Renal cortical epithelial cell (primary cell): ENCODE measurements around the gene SCNN1B. TPM values are rescaled to one million over a fixed set of nuclear protein-coding genes. Genes with fewer than 3 reads are reported as not detected.
"Not testable (repeated sequence)": the region's sequence is repeated elsewhere in the genome, so short reads cannot be mapped to it uniquely, and the experiment has no call there.

Source experiments
- DNase-seq: peaks from one replicate; pipeline ENCODE4 v3.0.0-alpha.2; 2011; ENCODE audit warnings: low read depth
- total RNA-seq: library from RNA; depleted of rRNA; stranded (reverse); fragments of >200 nt; gene quantifications from 2 replicates; pipeline ENCODE4 v1.2.3, GENCODE V29; 2014

SCNN1B gene
- total RNA-seq, 1 donor from 2014 or later, result not detected

- no peak for DNase-seq
These were observed 78.4 kb downstream of the SCNN1B start for GRCh38 chr16:23380501-23380951.

DNA sequence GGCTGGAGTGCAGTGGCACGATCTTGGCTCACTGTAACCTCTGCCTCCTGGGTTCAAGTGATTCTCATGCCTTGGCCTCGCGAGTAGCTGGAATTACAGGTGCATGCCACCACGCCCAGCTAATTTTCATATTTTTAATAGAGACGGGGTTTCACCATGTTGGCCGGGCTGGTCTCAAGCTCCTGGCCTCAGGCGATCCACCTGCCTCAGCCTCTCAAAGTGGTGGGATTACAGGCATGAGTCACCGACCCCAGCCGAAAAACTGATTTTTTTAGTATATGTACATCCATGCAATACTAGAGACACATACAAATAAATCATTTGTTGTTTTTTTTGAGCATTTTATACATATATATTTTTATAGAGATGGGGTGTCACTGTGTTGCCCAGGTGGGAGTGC, 79.6 kb downstream of the SCNN1B start:
- not testable (repeated sequence) for DNase-seq

DNA sequence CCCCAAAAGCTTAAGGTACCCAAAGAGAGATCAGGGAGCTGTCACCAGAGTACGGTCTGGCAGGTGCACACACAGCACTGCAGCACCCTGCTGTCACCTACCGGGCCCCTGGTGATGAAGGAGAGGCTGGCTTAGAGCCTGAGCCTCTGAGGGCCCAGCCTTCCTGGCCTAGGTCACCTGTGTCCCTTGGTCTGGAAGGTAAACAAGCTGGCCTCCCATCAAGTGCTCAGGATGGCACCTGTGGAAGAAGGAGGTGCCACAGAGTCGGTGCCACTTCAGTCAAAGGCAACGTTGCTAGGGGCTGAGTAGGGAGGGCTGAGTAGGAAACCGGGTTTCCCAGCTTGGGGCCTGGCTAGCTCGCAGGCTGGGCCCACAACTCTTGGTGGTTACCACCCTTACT, 80.2 kb downstream of the SCNN1B start:
- no peak for DNase-seq

GRCh38 chr16:23383881-23384280, 81.8 kb downstream of the SCNN1B start:
- DNase-seq, result no peak

DNA sequence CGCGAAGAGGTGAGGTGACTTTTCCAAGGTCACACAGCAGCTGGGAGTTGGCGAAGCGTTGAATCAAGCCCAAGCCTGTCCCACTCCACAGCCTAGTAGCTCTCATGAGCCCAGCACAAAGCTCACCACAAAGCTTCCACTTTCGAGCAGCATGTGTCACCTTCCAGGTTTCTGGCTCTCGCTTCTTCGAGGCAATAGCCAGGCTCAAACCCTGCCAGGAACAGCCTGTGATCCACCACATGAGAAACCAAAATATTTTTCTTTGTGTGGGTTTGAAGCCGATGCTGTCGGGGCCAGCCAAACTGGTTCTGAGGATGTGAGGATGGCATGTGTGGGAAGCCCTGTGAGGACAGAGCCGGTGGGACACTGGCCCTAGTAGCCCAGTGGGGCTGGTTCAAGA, 82.8 kb downstream of the SCNN1B start:
- DNase-seq, result no peak

- no peak for DNase-seq
These were observed 83.3 kb downstream of the SCNN1B start for GRCh38 chr16:23385441-23385840.

DNA sequence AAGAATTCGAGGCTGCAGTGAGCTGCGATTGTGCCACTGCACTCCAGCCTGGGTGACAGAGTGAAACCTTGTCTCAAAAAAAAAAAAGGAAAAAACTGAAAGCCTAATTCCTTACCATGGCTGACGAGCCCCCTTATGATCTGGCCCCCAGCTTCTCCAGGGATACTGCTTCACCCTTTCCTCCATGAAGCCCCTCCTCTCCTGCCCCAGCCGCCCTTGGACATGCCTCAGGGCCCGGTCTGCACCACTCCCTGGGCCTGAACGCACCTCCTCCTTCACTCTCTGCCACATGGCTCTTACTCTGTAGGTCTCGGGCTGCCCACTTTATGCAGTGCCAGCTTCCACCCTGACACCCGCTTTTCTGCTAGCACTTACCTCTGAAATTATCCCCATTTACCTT, 85.6 kb downstream of the SCNN1B start:
- DNase-seq, result no peak

- no peak for DNase-seq
These were observed 86.7 kb downstream of the SCNN1B start for GRCh38 chr16:23388786-23389185.

DNA sequence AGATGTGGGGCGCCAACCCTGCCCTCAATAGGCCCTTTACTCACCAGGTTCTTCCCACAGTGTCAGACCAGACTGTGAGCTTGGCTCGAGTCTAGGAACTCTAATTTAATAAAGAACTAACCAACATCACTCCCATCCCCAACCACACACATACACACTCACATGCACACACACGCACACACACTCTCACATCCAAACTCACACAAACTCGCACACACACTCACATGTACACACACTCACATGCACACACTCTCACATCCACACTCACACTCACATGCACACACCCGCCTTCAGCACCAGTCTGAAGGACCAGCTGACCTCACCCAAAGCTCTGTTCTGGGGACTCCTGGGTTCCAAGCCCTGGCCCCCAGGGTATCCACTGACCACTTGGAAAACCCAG, 87.1 kb downstream of the SCNN1B start:
- DNase-seq, result no peak

GRCh38 chr16:23389936-23390335, 87.8 kb downstream of the SCNN1B start:
- not testable (repeated sequence) for DNase-seq

DNA sequence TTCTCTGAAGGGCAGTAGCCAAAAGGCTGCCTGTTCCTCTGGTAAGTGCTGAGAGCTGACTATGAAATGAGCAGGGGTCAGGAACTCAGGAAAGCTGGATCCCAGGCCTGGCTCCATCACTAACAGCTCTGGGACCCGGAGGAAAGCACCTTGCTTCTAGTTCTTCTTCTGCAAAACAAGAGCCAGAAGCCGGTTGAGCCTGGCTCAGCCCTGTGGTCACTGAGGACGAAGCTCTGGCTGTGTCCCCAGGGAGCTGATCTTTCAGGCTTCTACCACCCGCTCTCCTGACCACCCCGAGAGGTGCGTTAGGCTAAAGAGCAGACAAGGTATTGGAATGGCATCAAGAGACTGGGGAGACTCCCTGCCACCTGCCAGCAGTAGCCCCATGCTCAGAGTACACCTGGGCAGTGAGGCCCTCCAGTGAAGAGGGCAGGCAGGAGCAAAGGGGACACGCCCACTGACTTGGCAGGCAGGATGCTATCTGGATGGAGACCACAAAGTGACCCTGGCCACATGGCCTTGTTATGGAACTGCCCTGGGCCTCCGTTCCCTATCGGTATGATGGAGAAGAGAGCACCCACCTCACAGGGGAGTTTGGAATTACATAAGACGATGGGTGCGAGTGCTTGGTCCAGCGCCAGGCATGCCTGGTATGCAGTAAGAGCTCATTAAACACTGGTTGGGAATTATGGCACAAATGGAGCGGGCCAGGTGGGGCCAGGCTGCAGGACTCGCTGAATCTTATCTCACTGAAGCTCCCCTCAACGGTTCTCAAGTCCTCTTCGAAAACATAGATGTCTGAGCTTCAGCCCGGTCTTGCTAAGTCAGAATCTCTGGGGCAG, 89.5 kb downstream of the SCNN1B start:
- no peak for DNase-seq

- DNase-seq, result no peak
These were observed 90.1 kb downstream of the SCNN1B start for GRCh38 chr16:23392223-23392600.

DNA sequence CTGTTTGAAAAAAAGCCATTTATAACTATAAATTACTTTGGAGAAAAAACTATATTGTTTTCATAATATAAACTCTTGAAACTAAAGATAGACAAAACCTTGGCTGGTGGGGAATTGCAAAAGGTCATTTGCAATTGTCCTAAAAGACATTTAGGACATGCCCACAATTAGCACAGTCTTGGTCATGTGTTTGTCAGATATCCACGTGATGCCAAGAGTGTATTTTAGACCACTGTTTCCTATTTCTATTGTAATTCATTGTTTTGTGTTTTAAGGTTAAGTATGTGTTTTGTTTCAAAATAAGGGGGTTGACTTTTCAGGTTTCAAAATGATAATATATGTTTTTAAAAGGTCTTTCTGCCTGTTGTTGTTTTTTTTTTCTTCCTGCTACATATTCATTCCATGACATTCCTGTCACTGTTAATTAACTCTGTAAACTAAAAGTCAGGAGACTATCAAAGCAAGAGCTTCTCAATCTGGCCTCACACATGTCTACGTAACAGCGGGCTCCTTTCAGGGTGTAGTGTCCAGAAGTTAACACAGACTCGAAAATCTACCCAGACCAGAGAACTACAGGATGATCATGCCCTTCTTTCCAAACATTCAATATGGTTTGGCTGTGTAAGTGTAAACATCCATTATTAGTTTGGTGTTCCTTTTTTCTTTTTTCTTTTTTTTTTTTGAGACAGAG, 92.2 kb downstream of the SCNN1B start:
- no peak for DNase-seq

GRCh38 chr16:23395732-23396131, 93.6 kb downstream of the SCNN1B start:
- DNase-seq, result no peak

GRCh38 chr16:23397464-23397863, 95.4 kb downstream of the SCNN1B start:
- no peak for DNase-seq

- no peak for DNase-seq
These were observed 97.1 kb downstream of the SCNN1B start for GRCh38 chr16:23398987-23399805.

GRCh38 chr16:23400447-23400846, 98.3 kb downstream of the SCNN1B start:
- DNase-seq, result not testable (repeated sequence)

GRCh38 chr16:23401139-23401538, 99.0 kb downstream of the SCNN1B start:
- DNase-seq, result no peak

GRCh38 chr16:23402100-23402499, 100.0 kb downstream of the SCNN1B start:
- no peak for DNase-seq

- DNase-seq, result no peak
These were observed 101.4 kb downstream of the SCNN1B start for GRCh38 chr16:23403547-23403946.

DNA sequence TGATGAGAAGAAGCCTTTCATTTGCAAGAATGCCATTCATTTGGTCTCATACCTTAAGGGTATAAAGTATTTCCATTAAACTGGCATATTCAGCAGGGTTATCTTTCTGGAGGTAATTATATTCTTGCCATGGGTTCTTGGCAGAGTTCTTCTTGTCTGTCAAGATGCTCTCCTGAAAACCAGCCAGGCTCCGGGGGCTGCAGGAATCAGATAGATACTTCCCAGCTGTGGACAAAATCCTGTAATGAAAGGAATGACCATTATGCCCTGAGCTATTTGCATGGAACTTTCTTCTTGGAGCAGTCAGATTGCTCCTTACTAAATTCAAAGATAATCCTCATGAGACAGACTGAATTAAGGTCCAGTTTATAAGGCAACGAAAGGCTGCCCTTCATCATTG, 103.9 kb downstream of the SCNN1B start:
- DNase-seq, result no peak

DNA sequence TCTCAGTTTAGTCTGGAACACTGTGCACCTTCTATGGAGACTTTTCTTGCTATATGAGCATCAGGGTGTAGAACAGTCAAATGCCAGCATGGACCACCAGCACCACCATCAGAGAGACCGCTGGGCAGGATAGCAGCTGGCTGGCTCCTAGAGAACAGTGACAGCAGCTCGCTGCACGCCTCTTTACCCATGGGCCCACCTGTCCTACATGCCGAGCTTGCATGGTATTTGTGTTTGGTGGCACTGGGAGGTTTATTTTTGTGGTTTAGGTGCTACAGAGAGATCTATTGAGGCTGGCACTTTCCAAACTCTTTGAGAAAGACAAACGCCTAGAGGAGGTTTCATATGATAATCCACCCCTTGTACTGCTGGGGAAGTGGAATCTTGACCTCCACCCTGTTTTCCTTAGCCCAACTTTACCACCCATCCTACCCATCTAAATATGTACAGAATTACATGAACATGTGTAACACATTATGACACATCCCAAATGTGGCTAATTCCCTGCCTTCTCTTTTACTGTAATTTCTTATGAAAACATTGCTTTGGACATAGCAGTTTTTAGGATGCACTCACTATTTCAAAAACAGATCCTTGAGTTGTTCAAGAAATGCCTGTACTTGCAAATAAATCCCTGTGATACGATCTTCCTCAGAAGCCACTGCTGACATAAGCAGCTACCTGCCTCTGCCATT, 104.6 kb downstream of the SCNN1B start:
- no peak for DNase-seq
